OCI-LY3 (cell line): ENCODE results near the gene PRDM5.

ENCODE experiments used
- EZH2phosphoT487 ChIP-seq: fragments of 200-600 bp; shearing (Covaris generic); IDR thresholded peaks from 2 replicates; pipeline ENCODE4 v1.6.1; 2018; ENCODE audit warnings: antibody characterized with exemption, mixed run types, low read depth
- TF ChIP-seq, protein P1 (sequence below): fragments of 200-600, 300-600 bp; sonication (generic); IDR thresholded peaks from 2 replicates; pipeline ENCODE4 v1.5.1; 2014; ENCODE audit warnings: antibody characterized with exemption, low read length, low read depth

DNA sequence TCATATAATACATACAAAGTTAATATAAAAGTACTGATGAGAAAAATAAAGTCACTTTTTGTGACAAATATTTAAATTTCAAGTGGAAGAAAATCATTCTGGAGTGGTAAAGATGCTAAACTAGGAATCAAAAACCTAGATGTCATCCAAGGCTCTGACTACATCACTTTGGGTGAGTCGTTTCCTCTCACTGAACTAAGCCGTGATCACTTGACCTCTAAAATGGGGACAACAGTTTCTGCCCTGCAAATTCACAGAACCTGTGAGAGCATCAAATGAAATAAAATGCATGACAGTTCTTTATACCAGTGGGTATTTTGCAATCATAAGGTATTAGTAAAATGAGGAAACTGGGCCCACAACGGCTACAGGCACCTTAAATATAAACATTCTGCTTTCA, 63.8 kb downstream of the PRDM5 start:
- TF ChIP-seq, protein P1, sequence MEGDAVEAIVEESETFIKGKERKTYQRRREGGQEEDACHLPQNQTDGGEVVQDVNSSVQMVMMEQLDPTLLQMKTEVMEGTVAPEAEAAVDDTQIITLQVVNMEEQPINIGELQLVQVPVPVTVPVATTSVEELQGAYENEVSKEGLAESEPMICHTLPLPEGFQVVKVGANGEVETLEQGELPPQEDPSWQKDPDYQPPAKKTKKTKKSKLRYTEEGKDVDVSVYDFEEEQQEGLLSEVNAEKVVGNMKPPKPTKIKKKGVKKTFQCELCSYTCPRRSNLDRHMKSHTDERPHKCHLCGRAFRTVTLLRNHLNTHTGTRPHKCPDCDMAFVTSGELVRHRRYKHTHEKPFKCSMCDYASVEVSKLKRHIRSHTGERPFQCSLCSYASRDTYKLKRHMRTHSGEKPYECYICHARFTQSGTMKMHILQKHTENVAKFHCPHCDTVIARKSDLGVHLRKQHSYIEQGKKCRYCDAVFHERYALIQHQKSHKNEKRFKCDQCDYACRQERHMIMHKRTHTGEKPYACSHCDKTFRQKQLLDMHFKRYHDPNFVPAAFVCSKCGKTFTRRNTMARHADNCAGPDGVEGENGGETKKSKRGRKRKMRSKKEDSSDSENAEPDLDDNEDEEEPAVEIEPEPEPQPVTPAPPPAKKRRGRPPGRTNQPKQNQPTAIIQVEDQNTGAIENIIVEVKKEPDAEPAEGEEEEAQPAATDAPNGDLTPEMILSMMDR, result no peak
- TF ChIP-seq EZH2phosphoT487, result no peak
